Uterus (tissue), 2 donors: ENCODE results near the gene ERCC1.

ENCODE experiments used
- CTCF ChIP-seq, 4 experiments: fragments of 200-600 bp in 2 of 4; fragments of 450-650 bp in 2 of 4; sonication (generic) in 2 of 4; IDR thresholded peaks; one replicate each; pipeline ENCODE4 v1.5.1; 2016 to 2019; ENCODE audit warnings: antibody characterized with exemption in 4 of 4, mild to moderate bottlenecking in 2 of 4, moderate library complexity in 1 of 4
- POLR2A ChIP-seq, 2 donors: fragments of 450-650 bp; IDR thresholded peaks; one replicate each; pipeline ENCODE4 v1.6.1; 2016; ENCODE audit warnings: antibody characterized with exemption in 2 of 2, mild to moderate bottlenecking in 1 of 2, moderate library complexity in 1 of 2

GRCh38 chr19:45403272-45403671 is 20.4 kb downstream of the ERCC1 start:
- TF ChIP-seq CTCF (IDR thresholded peaks at IDR 0.05), result no peak
- no peak for TF ChIP-seq POLR2A (IDR thresholded peaks at IDR 0.05)
